GM10266 (cell line): ENCODE measurements around the gene BNIP5.

Experiments used
- DNase-seq: peaks from one replicate; pipeline ENCODE4 v3.0.0; 2012; ENCODE audit errors: extremely low spot score
- CTCF ChIP-seq: IDR thresholded peaks from 2 replicates; pipeline ENCODE4 v1.5.1; 2012; ENCODE audit warnings: mild to moderate bottlenecking, low read depth; ENCODE audit not compliant: control insufficient read depth, insufficient read depth; ENCODE audit errors: missing control alignments

The BNIP5 gene

GRCh38 chr6:36280983-36281382, 55.7 kb downstream of the BNIP5 start:
- DNase-seq, result no peak
- TF ChIP-seq CTCF, result no peak

- DNase-seq, result no peak
- no peak for TF ChIP-seq CTCF
Observed at GRCh38 chr6:36280467-36280866, 56.2 kb downstream of the BNIP5 start.

GRCh38 chr6:36277946-36278470, 58.7 kb downstream of the BNIP5 start:
- TF ChIP-seq CTCF, result no peak
- DNase-seq, result no peak

- TF ChIP-seq CTCF, result no peak
- no peak for DNase-seq
Observed at GRCh38 chr6:36276581-36277536, 59.8 kb downstream of the BNIP5 start.

GRCh38 chr6:36273802-36274514, 62.7 kb downstream of the BNIP5 start:
- no peak for DNase-seq
- TF ChIP-seq CTCF, result no peak

GRCh38 chr6:36273067-36273466, 63.6 kb downstream of the BNIP5 start:
- no peak for TF ChIP-seq CTCF
- no peak for DNase-seq
